NT2/D1 (cell line): ENCODE results near the gene NPAS3.

ENCODE experiments used
- SUZ12 ChIP-seq: IDR thresholded peaks from 2 replicates; pipeline ENCODE4 v1.6.1; 2011; ENCODE audit not compliant: insufficient read length, insufficient read depth; ENCODE audit errors: extremely low read depth
- YY1 ChIP-seq: IDR thresholded peaks from 2 replicates; pipeline ENCODE4 v1.6.1; 2011; ENCODE audit not compliant: insufficient read length, insufficient read depth
- ZNF274 ChIP-seq: IDR thresholded peaks from 2 replicates; pipeline ENCODE4 v1.6.1; 2011; ENCODE audit warnings: mild to moderate bottlenecking, low read depth, low read length

GRCh38 chr14:33737446-33737845, 798.8 kb downstream of the NPAS3 start:
- TF ChIP-seq YY1 (no peak), SUZ12 (no peak), ZNF274 (no peak)
